ENCODE data around the gene ATE1.

Gene ATE1

DNA sequence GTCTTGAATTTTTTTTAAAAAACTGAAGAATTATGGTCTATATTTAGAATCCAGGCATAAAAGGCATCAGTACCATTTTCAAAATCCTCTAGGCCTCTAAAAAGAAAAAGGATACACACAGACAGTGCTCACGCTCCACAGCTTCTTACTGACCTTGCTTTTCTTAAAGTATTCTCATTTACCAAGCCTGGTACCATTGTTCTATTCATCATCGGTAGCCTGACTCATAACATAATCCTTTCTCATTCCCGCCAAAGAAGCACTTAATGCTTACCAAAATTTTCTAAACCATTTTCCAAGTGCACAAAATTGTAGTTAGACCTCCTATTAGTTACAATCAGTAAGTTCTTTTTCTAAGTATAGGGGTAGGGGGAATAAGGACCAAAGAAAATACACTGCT lies 54.6 kb downstream of the ATE1 start:
- Histone ChIP-seq H3K4me1 (ENCODE audit: insufficient read depth, low read length, severe bottlenecking) (no peaks in the 10 kb centered on the region), H2AFZ (ENCODE audit: low read length) (no peak overlapping the region), H4K20me1 (ENCODE audit: insufficient read depth, low read length) (no peaks in the 10 kb centered on the region), H3K27ac (ENCODE audit: low read depth, low read length, poor library complexity, severe bottlenecking) (no peak overlapping the region), H3K4me2 (ENCODE audit: low read length) (no peak overlapping the region), H3K36me3 (ENCODE audit: insufficient read depth, low read length) (peaks cover 27% of the 10 kb centered on the region), H3K9me3 (ENCODE audit: low read length) (no peaks in the 10 kb centered on the region), H3K79me2 (ENCODE audit: insufficient read depth, low read length) (no peaks in the 10 kb centered on the region), H3K4me3 (ENCODE audit: low read depth, low read length, poor library complexity, severe bottlenecking) (no peak overlapping the region), H3K9me2 (ENCODE audit: low read depth, low read length) (no peaks in the 10 kb centered on the region), H3K27me3 (ENCODE audit: insufficient read depth, low read length) (no peaks in the 10 kb centered on the region), H3K9ac (ENCODE audit: low read length) (no peak overlapping the region), H3F3A (ENCODE audit: insufficient read depth, low read length) (no peaks in the 10 kb centered on the region)
- no peak for TF ChIP-seq EZH2 (IDR thresholded peaks at IDR 0.05; ENCODE audit: borderline replicate concordance, low read length)
- TF ChIP-seq, protein P1, sequence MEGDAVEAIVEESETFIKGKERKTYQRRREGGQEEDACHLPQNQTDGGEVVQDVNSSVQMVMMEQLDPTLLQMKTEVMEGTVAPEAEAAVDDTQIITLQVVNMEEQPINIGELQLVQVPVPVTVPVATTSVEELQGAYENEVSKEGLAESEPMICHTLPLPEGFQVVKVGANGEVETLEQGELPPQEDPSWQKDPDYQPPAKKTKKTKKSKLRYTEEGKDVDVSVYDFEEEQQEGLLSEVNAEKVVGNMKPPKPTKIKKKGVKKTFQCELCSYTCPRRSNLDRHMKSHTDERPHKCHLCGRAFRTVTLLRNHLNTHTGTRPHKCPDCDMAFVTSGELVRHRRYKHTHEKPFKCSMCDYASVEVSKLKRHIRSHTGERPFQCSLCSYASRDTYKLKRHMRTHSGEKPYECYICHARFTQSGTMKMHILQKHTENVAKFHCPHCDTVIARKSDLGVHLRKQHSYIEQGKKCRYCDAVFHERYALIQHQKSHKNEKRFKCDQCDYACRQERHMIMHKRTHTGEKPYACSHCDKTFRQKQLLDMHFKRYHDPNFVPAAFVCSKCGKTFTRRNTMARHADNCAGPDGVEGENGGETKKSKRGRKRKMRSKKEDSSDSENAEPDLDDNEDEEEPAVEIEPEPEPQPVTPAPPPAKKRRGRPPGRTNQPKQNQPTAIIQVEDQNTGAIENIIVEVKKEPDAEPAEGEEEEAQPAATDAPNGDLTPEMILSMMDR (IDR thresholded peaks at IDR 0.05; ENCODE audit: low read length): no peak

DNA sequence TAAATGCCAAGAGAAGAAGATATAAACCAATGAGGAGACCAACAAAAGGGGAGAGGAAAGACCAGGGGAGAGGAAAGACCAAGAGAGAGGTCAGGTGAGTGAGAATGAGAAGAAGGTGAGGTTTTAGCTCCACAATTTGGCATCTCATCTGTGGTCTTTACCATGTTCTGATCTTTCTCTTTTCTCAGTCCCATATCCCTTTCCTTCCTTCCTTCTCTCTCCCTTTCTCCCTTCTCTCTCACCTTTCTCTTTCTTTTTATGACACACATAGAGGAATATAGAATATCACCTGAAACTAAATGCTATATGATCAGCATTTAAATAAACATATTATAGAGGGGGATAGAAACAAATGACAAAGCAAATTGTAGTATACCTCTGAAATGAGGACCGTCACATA lies 57.4 kb downstream of the ATE1 start:
- no peaks in the 10 kb centered on the region for H4K20me1 ChIP-seq (ENCODE audit: insufficient read depth, low read length)
- no peaks in the 10 kb centered on the region for H3K9me2 ChIP-seq (ENCODE audit: low read depth, low read length)
- H3K4me3 ChIP-seq (ENCODE audit: low read depth, low read length, poor library complexity, severe bottlenecking): no peak overlapping the region
- peaks cover 25% of the 10 kb centered on the region for H3K36me3 ChIP-seq (ENCODE audit: insufficient read depth, low read length)
- H3K27ac ChIP-seq (ENCODE audit: low read depth, low read length, poor library complexity, severe bottlenecking): no peak overlapping the region
- H3K4me1 ChIP-seq (ENCODE audit: insufficient read depth, low read length, severe bottlenecking): no peaks in the 10 kb centered on the region
- no peak overlapping the region for H3K4me2 ChIP-seq (ENCODE audit: low read length)
- no peak for TF ChIP-seq EZH2 (IDR thresholded peaks at IDR 0.05; ENCODE audit: borderline replicate concordance, low read length)
- TF ChIP-seq, protein P1 (IDR thresholded peaks at IDR 0.05; ENCODE audit: low read length): no peak
- H2AFZ ChIP-seq (ENCODE audit: low read length): no peak overlapping the region
- H3K79me2 ChIP-seq (ENCODE audit: insufficient read depth, low read length): no peaks in the 10 kb centered on the region
- no peaks in the 10 kb centered on the region for H3K9me3 ChIP-seq (ENCODE audit: low read length)
- no peak overlapping the region for H3K9ac ChIP-seq (ENCODE audit: low read length)
- H3F3A ChIP-seq (ENCODE audit: insufficient read depth, low read length): no peaks in the 10 kb centered on the region
- no peaks in the 10 kb centered on the region for H3K27me3 ChIP-seq (ENCODE audit: insufficient read depth, low read length)

DNA sequence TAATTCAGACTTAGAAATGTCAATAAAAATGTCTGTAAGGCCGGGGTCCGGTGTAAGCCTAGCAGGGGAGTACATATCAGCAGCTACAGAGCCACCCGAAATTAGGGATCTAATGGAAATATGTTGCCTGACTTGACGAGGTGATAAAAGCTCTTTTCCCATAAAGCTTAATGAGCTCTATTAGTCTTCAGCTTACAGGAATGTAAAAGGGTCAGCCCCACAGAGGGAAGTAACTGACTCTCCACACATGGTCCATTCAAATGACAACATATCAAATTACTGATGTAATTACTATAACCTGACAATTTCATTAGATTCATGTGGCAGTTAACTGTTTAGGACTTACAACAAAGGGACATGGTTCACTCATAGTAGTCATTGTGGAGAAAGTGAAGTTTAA lies 62.3 kb downstream of the ATE1 start:
- H3K4me1 ChIP-seq (ENCODE audit: insufficient read depth, low read length, severe bottlenecking): no peaks in the 10 kb centered on the region
- peaks cover 34% of the 10 kb centered on the region for H3K36me3 ChIP-seq (ENCODE audit: insufficient read depth, low read length)
- no peak overlapping the region for H3K4me3 ChIP-seq (ENCODE audit: low read depth, low read length, poor library complexity, severe bottlenecking)
- H3K9ac ChIP-seq (ENCODE audit: low read length): no peak overlapping the region
- H3K27me3 ChIP-seq (ENCODE audit: insufficient read depth, low read length): no peaks in the 10 kb centered on the region
- H3K79me2 ChIP-seq (ENCODE audit: insufficient read depth, low read length): no peaks in the 10 kb centered on the region
- H3K9me2 ChIP-seq (ENCODE audit: low read depth, low read length): no peaks in the 10 kb centered on the region
- no peaks in the 10 kb centered on the region for H3K9me3 ChIP-seq (ENCODE audit: low read length)
- no peak overlapping the region for H2AFZ ChIP-seq (ENCODE audit: low read length)
- no peaks in the 10 kb centered on the region for H3F3A ChIP-seq (ENCODE audit: insufficient read depth, low read length)
- no peak overlapping the region for H3K4me2 ChIP-seq (ENCODE audit: low read length)
- H3K27ac ChIP-seq (ENCODE audit: low read depth, low read length, poor library complexity, severe bottlenecking): no peak overlapping the region
- TF ChIP-seq, protein P1 (IDR thresholded peaks at IDR 0.05; ENCODE audit: low read length): no peak
- no peak for TF ChIP-seq EZH2 (IDR thresholded peaks at IDR 0.05; ENCODE audit: borderline replicate concordance, low read length)
- H4K20me1 ChIP-seq (ENCODE audit: insufficient read depth, low read length): no peaks in the 10 kb centered on the region

Data from OCI-LY1 (cell line).